ENCODE data around the gene ZNF132.
"Not testable (repeated sequence)": the region's sequence is repeated elsewhere in the genome, so short reads cannot be mapped to it uniquely, and the experiment has no call there.

The ZNF132 gene

GRCh38 chr19:58466760-58467589, 27.0 kb upstream of the ZNF132 start, which contains the start of gene ZNF324:
TSS of gene ZNF324 (plus strand) at chr19:58467080. CDS start at chr19:58469186, 2,106 bp downstream.
- DNase-seq: peak; percentile 95

- no peak for DNase-seq
Measured at GRCh38 chr19:58466089-58466759, 26.3 kb upstream of the ZNF132 start.

DNA sequence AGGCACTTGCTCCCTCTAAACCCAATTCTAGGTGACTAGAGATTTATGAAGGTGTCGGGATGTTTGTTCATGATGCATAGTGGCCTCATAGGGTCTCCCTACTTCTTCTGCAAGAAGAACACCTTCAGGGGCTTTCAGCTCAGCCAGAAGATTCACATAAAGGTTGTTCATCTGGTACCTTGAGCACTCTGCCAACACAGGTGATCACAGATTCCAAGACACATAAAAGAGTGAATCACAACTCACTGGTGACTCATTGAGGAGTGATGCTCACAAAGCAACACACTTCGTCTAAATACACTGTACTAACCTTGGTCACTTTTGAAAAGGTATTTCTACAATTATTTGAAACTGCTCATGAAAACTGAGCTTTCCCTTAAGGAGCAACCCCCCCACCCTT, 20.1 kb upstream of the ZNF132 start:
- no peak for DNase-seq

- DNase-seq: no peak
Measured at GRCh38 chr19:58456111-58456510, 16.2 kb upstream of the ZNF132 start.

GRCh38 chr19:58455306-58455705, 15.4 kb upstream of the ZNF132 start:
- no peak for DNase-seq

- no peak for DNase-seq
Measured at GRCh38 chr19:58453743-58454142, 13.8 kb upstream of the ZNF132 start.

- DNase-seq: peak; percentile 95
Measured at GRCh38 chr19:58451358-58452101, 11.6 kb upstream of the ZNF132 start, which contains the start of gene ZNF324B. TSS of gene ZNF324B (plus strand) at chr19:58451622. CDS start at chr19:58453702, 2,080 bp downstream.

DNA sequence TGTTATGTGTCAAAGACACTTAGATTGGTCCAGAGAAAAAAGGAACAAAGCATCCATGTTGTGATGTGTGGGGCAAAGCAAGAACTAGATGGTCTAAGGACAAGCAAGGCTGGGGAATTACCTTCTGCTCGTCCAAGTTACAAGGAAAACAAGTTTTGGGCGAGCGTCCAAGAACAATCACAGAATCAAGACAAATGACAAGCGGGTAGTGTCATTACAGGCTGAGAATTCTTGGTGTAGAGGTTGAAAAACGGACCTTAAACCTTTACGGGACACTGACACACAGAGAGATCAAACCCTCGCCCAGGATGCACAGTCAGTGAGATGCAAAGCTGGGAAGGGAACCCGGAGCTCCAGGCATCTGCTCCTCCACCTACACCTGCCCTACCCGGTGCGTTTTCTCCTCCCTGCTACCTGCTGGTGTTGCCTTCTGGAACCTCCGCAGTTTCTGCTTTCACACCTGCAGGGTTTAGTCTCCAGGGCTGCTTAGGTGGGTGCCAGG, 11.0 kb upstream of the ZNF132 start:
- no peak for DNase-seq

DNA sequence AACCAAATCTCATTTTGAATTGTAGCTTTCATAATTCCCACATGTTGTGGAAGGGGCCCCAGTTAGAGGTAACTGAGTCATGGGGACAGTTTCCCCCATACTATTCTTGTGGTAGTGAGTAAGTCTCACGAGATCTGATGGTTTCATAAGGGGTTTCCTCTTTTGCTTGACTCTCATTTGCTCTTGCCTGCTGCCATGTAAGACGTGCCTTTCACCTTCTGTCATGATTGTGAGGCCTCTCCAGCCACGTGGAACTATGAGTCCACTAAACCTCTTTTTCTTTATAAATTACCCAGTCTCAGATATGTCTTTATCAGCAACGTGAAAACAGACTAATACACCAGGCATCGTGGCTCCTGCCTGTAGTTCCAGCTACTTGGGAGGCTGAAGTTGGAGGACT, 10.0 kb upstream of the ZNF132 start:
- DNase-seq: not testable (repeated sequence)

DNA sequence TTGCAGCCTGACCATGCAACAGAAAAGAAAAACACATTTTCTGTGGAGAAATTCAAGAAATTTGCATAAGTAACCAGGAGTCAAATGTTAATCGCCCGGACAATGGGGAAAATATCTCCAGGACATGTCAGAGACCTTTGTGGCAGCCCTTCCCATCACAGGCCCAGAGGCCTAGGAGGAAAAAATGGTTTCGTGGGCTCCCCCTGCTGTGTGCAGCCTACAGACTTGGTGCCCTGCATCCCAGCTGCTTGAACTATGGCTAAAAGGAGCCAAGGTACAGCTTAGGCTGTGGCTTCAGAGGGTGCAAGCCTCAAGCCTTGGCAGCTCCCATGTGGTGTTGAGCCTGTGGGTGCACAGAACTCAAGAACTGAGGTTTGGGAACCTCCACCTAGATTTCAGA, 8.9 kb upstream of the ZNF132 start:
- DNase-seq: not testable (repeated sequence)

DNA sequence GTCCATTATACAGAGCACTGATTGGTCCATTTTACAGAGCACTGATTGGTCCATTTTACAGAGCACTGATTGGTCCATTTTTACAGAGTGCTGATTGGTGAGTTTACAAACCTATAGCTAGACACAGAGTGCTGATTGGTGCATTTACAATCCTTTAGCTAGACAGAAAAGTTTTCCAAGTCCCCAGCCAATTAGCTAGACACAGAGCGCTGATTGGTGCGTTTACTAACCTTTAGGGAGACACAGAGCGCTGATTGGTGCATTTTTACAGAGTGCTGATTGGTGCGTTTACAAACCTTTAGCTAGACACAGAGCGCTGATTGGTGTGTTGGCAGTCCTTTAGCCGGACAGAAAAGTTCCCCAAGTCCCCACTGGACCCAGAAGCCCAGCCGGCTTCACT, 3.0 kb upstream of the ZNF132 start:
- not testable (repeated sequence) for DNase-seq

DNA sequence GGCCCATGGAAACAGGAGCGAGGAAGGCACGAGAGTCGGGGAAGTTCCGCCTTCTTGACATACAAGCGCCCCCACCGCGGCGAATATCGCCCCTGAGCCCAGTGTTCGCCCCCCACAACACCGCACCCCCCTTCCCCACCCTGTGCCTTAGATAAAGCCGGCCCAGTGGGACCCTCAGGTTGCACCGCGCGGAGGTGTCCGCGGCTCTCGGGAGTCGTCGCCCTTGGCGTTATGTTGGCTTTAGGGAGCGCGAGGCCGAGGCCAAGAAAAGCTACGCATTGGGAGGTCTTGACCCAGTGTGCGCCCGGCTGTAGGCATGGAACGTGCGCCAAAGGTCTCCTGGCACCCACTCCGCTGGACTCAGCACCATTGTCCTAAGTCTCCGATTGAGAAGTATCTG, 603 bp upstream of the ZNF132 start:
- no peak for DNase-seq

DNA sequence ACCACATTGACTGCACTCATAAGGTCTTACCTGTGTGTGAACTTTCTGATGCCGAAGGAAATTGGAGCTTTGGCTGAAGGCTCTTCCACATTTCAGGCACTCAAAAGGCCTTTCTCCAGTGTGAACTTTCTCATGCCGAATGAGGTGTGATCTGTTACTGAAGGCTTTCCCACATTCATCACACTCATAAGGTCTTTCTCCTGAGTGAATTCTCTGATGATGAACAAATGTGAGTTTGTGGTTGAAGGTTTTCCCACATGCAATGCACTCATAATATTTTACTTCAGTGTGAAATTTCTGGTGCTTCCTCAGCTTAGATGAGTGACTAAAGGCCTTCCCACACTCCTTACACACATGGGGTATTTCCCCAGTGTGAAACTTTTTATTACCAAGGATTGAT, 5.7 kb downstream of the ZNF132 start:
- no peak for DNase-seq

DNA sequence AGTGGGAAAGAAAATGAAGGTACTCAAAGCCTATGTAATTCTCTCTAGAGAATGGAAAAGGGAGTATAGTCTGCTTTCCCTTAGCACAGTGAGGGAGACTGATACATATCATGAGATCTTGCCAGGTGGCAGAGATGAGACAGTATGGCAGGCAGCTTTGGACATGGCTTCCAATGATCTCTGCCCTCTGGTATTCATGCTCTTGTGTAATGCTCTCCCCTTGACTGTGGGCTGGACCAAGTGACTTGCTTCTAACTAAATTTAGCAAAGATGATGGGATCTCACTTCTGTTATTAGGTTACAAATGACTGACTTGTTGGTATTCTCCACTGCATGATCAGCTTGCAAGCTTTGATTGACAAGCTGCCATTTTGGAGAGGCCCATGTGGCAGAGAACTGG, 10.2 kb downstream of the ZNF132 start:
- DNase-seq: no peak

DNA sequence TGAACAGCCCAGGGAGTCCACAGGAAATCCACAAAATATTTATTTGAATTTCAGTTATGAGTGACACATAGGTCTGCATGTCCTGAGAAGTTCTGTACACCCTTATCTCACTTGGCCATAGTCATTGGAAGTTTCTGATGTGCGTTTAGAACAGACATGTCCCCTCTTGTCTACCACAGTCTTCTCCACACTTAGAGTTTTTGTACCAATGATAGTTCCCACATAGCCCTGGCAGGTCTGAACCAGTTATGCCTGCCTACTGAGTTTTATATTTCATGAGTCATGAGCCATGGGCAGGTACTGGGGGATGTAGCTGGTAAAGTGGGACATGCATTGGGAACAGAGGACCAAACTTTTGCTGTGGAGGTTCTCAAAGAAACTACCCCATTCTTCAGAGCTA, 11.3 kb downstream of the ZNF132 start:
- DNase-seq: no peak

DNA sequence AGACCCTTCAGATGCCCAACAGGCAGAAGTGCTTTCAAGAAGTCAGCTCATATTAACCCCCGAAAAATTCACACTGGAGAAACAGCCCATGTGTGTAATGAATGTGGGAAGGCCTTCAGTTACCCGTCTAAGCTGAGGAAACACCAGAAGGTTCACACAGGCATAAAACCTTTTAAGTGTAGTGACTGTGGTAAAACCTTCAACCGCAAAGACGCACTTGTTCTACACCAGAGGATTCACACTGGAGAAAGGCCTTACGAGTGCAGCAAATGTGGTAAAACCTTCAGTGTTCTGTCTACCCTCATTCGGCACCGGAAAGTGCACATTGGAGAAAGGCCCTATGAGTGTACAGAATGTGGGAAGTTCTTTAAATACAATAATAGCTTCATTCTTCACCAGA, 22.9 kb downstream of the ZNF132 start:
- DNase-seq: no peak

- no peak for DNase-seq
Measured at GRCh38 chr19:58416604-58417003, 23.3 kb downstream of the ZNF132 start.

DNA sequence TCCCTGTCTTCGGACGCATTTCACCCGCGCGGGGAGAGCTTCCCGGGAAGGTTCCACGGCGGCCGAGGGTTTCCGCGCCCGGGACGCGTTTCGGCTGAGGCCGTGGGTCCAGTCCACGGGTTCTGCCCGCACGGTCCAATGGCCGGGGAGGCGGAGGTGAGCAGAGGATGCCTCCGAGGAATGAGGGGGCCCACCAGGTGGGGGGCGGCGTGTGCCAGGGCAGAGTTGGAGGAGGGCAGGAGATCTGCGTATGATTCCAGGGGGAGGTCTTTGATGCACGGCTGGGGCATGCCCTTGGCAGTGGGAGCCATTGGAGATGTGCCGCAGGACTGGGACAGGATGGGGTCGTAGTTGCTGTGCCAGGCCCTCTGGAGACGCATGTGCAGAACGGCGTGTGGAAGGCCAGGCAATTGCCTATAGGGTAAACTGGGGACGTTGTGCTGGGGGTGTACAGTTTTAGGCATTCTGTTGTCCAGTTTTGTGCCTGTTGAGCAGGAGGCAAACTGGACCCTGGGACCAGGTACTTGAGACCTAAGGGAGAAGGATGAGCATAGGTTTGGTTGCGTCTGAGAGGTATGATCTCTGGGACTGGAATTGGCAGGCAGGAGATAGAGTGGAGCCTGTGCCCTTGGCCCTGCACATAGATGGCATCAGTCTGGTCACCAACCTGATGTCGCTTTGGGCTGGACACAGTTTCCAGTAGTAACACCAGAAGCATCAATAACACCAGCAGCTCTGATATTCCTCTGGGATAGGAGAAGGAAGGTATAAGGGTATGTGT, 30.8 kb downstream of the ZNF132 start:
- DNase-seq: peak; percentile 56

DNA sequence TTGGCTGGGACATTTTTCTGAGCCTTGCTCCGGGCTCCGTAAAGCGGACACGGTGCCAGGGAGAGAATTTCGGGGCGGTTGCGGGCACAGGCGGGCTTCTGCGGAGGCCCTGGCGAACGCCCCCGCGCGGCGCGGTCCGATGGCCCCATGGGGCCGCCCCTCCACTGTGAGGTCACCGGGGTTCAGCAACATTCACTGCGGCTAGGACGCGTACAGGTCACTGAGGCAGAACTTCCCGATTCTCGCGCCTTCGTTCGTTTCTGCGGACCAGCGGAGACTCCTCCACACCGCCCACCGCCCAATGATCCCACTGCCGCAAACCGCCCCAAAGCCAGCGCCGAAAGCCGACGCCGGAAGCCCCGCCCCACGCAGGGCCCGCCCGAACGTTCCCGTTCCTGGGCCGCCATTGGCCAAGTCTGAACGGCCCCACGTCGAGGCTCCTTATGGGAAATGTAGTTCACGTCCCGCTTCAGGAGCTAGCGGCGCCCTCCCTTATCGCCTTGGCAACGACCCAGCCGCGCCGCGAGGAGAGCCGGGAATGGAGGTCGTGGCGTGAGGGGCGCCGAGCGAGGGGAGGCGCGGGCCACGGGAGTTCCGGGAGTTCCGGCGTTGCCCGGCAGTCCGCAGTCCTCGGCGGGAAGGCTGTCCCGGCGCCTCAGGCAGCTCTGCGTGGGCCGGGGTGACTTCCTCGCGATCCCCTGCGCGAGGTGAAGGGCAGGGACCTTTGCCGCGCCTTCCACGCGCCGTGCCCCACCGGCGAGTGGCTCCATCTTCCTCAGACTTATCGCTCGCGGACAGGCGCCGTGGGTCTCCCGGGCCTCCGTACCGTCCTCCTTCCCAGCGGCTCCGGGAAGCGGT, 31.6 kb downstream of the ZNF132 start, which contains the start of gene ZNF584:
Gene ZNF584 (plus strand): TSS at position 498 of the 858 bp plus-strand sequence. CDS start 499 bp downstream, outside the sequence.
- DNase-seq: peak; percentile 97

DNA sequence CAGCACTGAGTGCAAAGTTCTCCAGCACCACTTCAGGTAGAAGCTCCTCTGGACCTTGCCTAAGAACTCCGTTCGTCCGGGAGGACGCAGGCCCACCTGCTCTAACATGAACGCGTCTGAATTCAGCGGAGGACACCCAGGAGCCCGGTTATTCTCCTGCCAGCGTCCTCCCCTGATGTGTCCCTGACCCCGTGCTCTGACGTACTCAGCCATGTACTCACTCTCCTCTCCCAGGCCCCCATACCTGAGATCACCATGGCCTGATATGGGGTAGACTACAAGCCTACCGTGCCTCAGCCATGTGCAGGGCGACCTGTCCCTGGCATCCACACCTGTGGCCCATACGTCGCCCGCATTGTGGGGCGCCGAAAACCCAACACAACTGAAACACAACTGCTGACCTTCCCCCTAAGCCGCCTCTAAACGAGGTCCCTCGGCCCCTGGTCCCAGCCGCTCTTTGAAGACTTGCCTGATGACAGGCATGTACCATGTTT, 32.2 kb downstream of the ZNF132 start:
- DNase-seq: no peak
